SJCRH30 (cell line): ENCODE results near the gene ELMO1. TPM values are rescaled to one million over a fixed set of nuclear protein-coding genes. Genes with fewer than 3 reads are reported as not detected.

Source experiments
- total RNA-seq: library from RNA; depleted of rRNA; stranded (reverse); fragments of >200 nt; shearing (Covaris generic); gene quantifications from 2 replicates; pipeline ENCODE4 v1.2.3, GENCODE V29; 2014; rRNA removed

ELMO1 gene
- total RNA-seq, 1 experiment from 2014 or later, result 67.2 TPM

Other genes with a start within 250 kb of the ELMO1 start
- not detected in 2 replicates for gene GPR141, start 234.9 kb upstream of the ELMO1 start, total RNA-seq